Body of pancreas (tissue), 4 donors: ENCODE data around the gene ADORA2A.

ENCODE experiments used
- POLR2A ChIP-seq, 3 donors: fragments of 450-650 bp; IDR thresholded peaks; one replicate each; pipeline ENCODE4 v1.6.1; 2016; ENCODE audit warnings: antibody characterized with exemption in 3 of 3, mild to moderate bottlenecking in 2 of 3
- TF ChIP-seq, protein P1 (sequence below), 7 experiments: fragments of 450-650 bp in 4 of 7; fragments of 200-600 bp in 3 of 7; sonication (generic) in 3 of 7; IDR thresholded peaks; one replicate each; pipeline ENCODE4 v1.5.1; 2016 to 2019; ENCODE audit warnings: antibody characterized with exemption in 7 of 7

DNA sequence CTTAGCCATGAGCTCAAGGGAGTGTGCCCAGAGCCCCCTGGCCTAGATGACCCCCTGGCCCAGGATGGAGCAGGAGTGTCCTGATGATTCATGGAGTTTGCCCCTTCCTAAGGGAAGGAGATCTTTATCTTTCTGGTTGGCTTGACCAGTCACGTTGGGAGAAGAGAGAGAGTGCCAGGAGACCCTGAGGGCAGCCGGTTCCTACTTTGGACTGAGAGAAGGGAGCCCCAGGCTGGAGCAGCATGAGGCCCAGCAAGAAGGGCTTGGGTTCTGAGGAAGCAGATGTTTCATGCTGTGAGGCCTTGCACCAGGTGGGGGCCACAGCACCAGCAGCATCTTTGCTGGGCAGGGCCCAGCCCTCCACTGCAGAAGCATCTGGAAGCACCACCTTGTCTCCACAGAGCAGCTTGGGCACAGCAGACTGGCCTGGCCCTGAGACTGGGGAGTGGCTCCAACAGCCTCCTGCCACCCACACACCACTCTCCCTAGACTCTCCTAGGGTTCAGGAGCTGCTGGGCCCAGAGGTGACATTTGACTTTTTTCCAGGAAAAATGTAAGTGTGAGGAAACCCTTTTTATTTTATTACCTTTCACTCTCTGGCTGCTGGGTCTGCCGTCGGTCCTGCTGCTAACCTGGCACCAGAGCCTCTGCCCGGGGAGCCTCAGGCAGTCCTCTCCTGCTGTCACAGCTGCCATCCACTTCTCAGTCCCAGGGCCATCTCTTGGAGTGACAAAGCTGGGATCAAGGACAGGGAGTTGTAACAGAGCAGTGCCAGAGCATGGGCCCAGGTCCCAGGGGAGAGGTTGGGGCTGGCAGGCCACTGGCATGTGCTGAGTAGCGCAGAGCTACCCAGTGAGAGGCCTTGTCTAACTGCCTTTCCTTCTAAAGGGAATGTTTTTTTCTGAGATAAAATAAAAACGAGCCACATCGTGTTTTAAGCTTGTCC lies 14.3 kb downstream of the ADORA2A start:
- TF ChIP-seq, protein P1, sequence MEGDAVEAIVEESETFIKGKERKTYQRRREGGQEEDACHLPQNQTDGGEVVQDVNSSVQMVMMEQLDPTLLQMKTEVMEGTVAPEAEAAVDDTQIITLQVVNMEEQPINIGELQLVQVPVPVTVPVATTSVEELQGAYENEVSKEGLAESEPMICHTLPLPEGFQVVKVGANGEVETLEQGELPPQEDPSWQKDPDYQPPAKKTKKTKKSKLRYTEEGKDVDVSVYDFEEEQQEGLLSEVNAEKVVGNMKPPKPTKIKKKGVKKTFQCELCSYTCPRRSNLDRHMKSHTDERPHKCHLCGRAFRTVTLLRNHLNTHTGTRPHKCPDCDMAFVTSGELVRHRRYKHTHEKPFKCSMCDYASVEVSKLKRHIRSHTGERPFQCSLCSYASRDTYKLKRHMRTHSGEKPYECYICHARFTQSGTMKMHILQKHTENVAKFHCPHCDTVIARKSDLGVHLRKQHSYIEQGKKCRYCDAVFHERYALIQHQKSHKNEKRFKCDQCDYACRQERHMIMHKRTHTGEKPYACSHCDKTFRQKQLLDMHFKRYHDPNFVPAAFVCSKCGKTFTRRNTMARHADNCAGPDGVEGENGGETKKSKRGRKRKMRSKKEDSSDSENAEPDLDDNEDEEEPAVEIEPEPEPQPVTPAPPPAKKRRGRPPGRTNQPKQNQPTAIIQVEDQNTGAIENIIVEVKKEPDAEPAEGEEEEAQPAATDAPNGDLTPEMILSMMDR (IDR thresholded peaks at IDR 0.05): no peak
- no peak for TF ChIP-seq POLR2A (IDR thresholded peaks at IDR 0.05)
